Thyroid gland (tissue), 4 donors: Measurements from ENCODE around the gene MEMO1. TPM values are rescaled to one million over a fixed set of nuclear protein-coding genes. Genes with fewer than 3 reads are reported as not detected.
"Not testable (repeated sequence)": the region's sequence is repeated elsewhere in the genome, so short reads cannot be mapped to it uniquely, and the experiment has no call there.

ENCODE experiments used
- DNase-seq, 2 donors: peaks; one replicate each; pipeline ENCODE4 v3.0.0-alpha.2; 2019
- H3K27ac ChIP-seq, 3 donors: fragments of 200-600 bp; sonication (generic); 1 replicate in 2 of 3; 2 replicates in 1 of 3; pipeline ENCODE4 v1.5.1; 2016 to 2019; ENCODE audit warnings: mild to moderate bottlenecking in 1 of 3, moderate library complexity in 1 of 3
- H3K27me3 ChIP-seq: fragments of 200-600 bp; sonication (generic); one replicate; pipeline ENCODE4 v1.5.1; 2019
- H3K36me3 ChIP-seq, 2 donors: fragments of 200-600 bp; sonication (generic); one replicate each; pipeline ENCODE4 v1.5.1; 2016 to 2019
- H3K4me1 ChIP-seq, 2 donors: fragments of 200-600 bp; sonication (generic); one replicate each; pipeline ENCODE4 v1.5.1; 2017 to 2019
- H3K4me3 ChIP-seq, 3 donors: fragments of 200-600 bp; sonication (generic); replicated peaks in 1 of 3; 1 replicate in 2 of 3; 2 replicates in 1 of 3; pipeline ENCODE4 v1.5.1; 2016; ENCODE audit warnings: mild to moderate bottlenecking in 1 of 3
- H3K9me3 ChIP-seq: fragments of 200-600 bp; sonication (generic); one replicate; pipeline ENCODE4 v1.5.1; 2017
- CTCF ChIP-seq, 6 experiments: fragments of 200-600 bp in 3 of 6; fragments of 450-650 bp in 3 of 6; sonication (generic) in 3 of 6; IDR thresholded peaks; one replicate each; pipeline ENCODE4 v1.5.1; 2016 to 2019; ENCODE audit warnings: antibody characterized with exemption in 6 of 6, mild to moderate bottlenecking in 2 of 6, inconsistent platforms in 1 of 6, moderate library complexity in 1 of 6
- POLR2A ChIP-seq, 2 donors: fragments of 450-650 bp; IDR thresholded peaks; one replicate each; pipeline ENCODE4 v1.6.1; 2017; ENCODE audit warnings: antibody characterized with exemption in 2 of 2, mild to moderate bottlenecking in 2 of 2, moderate library complexity in 1 of 2
- whole genome bisulfite sequencing, 2 donors: methylation state at CpG; one replicate each; pipeline ENCODE4 v1.1.5; 2017; 5-methylcytosine and 5-hydroxymethylcytosine counted together
- intact Hi-C: fragments of 100-400 bp; cut with DNase I; formaldehyde crosslinking; loops from one replicate; pipeline ENCODE4 v1.15.1; 2023
- total RNA-seq, 4 donors: library from RNA; depleted of rRNA; stranded (reverse); fragments of >200 nt; gene quantifications; one replicate each; pipeline ENCODE4 v1.2.3, GENCODE V29; 2016

The MEMO1 gene
- total RNA-seq, 4 donors from 2014 or later, result 16.3 to 28.7 (median 27.4) TPM

GRCh38 chr2:31877008-31877407 lies 133.8 kb downstream of the MEMO1 start:
- TF ChIP-seq POLR2A (IDR thresholded peaks at IDR 0.05) (no peak), CTCF (IDR thresholded peaks at IDR 0.05) (no peak)
- DNase-seq, result no peak
- Histone ChIP-seq H3K27me3 (no peaks in the 10 kb centered on the region), H3K9me3 (no peaks in the 10 kb centered on the region), H3K4me1 (no peaks in the 10 kb centered on the region), H3K4me3 (no peak overlapping the region), H3K36me3 (no peaks in the 10 kb centered on the region), H3K27ac (no peak overlapping the region)
- 97 to 99% methylated on average over 2 of the region's 2 CpGs for WGBS, 2 donors
- intact Hi-C loops, result no loop called here

GRCh38 chr2:31874071-31874470 lies 136.7 kb downstream of the MEMO1 start:
- no peaks in the 10 kb centered on the region for H3K9me3 ChIP-seq
- intact Hi-C loops, result no loop called here
- WGBS, 2 donors, result 98 to 99% methylated on average over 2 of the region's 2 CpGs
- no peaks in the 10 kb centered on the region for H3K36me3 ChIP-seq
- H3K27ac ChIP-seq, result no peak overlapping the region
- no peak for TF ChIP-seq POLR2A (IDR thresholded peaks at IDR 0.05)
- H3K4me3 ChIP-seq, result no peak overlapping the region
- no peaks in the 10 kb centered on the region for H3K27me3 ChIP-seq
- no peaks in the 10 kb centered on the region for H3K4me1 ChIP-seq
- no peak for DNase-seq

DNA sequence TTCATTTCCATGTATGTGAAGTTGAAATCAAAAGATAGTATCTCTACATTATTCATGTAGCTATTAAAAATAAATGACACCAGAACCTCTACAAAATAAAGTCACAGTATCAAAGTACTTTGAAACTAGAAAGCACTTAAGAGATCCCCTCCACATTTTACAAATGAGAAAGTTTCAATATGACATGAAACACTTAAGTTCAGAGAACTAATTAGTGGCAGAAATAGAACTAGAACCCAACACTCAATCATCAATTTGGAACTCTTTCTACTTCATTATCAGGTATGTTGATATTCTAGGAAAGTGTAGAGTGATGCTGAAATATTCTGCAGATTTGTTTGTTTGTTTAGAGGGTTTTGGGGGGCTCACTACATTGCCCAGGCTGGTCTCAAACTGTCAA lies 145.6 kb downstream of the MEMO1 start:
- no peak for TF ChIP-seq POLR2A (IDR thresholded peaks at IDR 0.05)
- no peak for TF ChIP-seq CTCF (IDR thresholded peaks at IDR 0.05)
- intact Hi-C loops, result no loop called here
- Histone ChIP-seq H3K4me3 (no peak overlapping the region), H3K27ac (no peak overlapping the region), H3K9me3 (no peaks in the 10 kb centered on the region), H3K36me3 (no peaks in the 10 kb centered on the region), H3K27me3 (no peaks in the 10 kb centered on the region), H3K4me1 (no peaks in the 10 kb centered on the region)
- no peak for DNase-seq

DNA sequence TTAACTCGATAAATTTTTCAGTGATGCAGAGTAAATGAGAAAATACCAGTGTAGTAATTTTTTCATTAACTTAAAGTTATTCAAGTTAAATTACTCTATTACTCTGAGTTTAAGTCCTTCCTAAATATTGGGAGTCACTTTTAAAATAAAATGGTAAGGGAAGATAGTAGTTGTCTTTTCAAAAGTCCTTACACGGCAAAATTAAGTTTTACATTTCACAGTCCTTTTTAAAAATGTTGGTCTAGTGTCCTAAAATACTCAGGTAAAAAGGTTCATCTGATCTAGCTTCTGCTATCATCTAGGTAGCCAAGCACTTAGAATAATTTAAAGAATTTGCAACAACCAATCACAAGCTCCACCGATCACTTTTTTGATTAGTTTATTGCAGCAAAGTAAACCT lies 146.9 kb downstream of the MEMO1 start:
- Histone ChIP-seq H3K4me3 (no peak overlapping the region), H3K9me3 (no peaks in the 10 kb centered on the region), H3K36me3 (no peaks in the 10 kb centered on the region), H3K27ac (no peak overlapping the region), H3K27me3 (no peaks in the 10 kb centered on the region), H3K4me1 (no peaks in the 10 kb centered on the region)
- 96 to 98% methylated on average over 3 of the region's 3 CpGs for WGBS, 2 donors
- DNase-seq, result no peak
- no peak for TF ChIP-seq POLR2A (IDR thresholded peaks at IDR 0.05)
- TF ChIP-seq CTCF (IDR thresholded peaks at IDR 0.05), result no peak
- intact Hi-C loops, result no loop called here

GRCh38 chr2:31863015-31863656 lies 147.7 kb downstream of the MEMO1 start:
- WGBS, 2 donors, result 93 to 96% methylated on average over 9 of the region's 9 CpGs
- H3K4me1 ChIP-seq, intact Hi-C loops, H3K36me3 ChIP-seq, H3K27me3 ChIP-seq, H3K4me3 ChIP-seq, DNase-seq, H3K9me3 ChIP-seq, H3K27ac ChIP-seq: not testable (repeated sequence)

DNA sequence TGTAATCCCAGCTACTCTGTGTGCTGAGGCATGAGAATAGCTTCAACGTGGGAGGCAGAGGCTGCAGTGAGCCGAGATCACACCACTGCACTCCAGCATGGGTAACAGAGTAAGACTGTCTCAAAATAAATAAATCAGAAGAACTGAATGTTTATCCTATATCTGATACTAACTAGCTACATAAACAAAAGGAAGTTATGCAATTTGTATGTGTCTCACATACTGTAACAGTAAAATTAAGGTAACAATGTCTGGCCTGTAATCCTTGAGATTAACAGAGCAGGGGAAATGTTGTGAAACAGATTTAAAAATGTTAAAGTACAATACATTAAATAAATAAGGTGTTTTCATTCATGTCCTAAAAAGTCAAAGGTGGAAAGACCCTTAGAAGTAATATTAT lies 150.8 kb downstream of the MEMO1 start:
- Histone ChIP-seq H3K9me3 (no peaks in the 10 kb centered on the region), H3K4me1 (no peaks in the 10 kb centered on the region), H3K27me3 (no peaks in the 10 kb centered on the region), H3K27ac (no peak overlapping the region), H3K36me3 (no peaks in the 10 kb centered on the region), H3K4me3 (no peak overlapping the region)
- intact Hi-C loops, result no loop called here
- TF ChIP-seq CTCF (IDR thresholded peaks at IDR 0.05) (no peak), POLR2A (IDR thresholded peaks at IDR 0.05) (no peak)
- 89 to 91% methylated on average over 2 of the region's 2 CpGs for WGBS, 2 donors
- DNase-seq, result no peak
